Bone marrow (tissue), 2 donors: Measurements from ENCODE around the gene CHRM1.

Source experiments
- DNase-seq, 2 donors: peaks; one replicate each; lab custom pipeline; 2025; lab: John Stamatoyannopoulos, UW

The CHRM1 gene

DNA sequence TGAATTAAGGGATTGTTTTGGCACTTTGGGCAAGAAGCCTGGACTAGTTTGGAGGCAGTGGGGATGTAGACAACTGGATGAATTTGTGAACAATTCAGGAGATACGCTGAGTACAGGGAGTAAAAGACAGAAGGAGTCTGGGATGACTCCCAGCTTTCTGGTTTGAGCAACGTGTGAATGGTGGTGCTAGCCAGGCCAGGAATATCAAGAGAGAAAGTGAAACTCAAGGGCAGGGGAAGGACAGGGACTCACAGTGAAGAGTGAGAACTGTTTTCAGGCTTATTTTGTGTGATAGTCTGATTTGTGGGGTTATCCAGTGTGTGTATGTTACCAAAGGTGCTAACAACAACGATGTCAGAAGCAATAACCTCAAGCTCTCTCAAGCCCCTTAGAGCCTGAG is 15.9 kb downstream of the CHRM1 start:
- no peak for DNase-seq

- no peak for DNase-seq
These were observed 18.2 kb downstream of the CHRM1 start for GRCh38 chr11:62902932-62903331.

DNA sequence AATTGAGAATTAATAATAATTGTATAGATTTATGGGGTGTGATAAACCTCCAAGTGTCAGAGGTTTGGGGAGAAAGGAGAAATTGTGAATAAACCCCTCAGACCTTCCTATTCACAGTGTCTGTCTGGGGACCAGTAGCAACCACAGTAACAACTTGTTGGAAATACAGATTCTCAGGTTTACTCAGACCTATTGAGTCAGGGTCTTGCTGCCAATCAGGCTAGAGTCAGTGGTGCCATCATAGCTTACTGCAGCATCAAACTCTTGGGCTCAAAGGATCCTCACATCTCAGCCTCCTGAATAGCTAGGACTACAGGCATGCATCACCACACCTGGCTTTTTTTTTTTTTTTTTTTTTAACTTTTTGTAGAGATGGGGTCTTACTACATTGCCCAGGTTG is 23.1 kb downstream of the CHRM1 start:
- DNase-seq = no peak

DNA sequence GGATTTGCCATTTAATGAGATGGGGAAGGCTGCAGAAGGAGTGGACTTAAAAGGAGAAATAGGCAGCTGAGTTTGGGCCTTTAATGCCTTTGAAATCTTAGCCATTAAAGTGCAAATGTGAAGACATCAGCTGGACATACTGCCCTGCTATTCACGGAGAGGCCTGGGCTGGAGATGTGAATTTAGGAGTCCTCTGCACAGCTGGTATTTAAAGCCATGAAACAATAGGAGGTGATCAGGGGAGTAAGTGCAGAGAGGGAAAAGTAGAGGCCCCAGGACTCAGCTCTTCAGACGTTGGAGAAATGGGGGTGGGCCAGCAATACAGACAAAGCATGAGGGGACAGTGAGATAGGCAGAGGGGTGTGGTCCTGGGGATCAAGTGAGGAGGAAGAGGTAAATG is 23.9 kb downstream of the CHRM1 start:
- no peak for DNase-seq

DNA sequence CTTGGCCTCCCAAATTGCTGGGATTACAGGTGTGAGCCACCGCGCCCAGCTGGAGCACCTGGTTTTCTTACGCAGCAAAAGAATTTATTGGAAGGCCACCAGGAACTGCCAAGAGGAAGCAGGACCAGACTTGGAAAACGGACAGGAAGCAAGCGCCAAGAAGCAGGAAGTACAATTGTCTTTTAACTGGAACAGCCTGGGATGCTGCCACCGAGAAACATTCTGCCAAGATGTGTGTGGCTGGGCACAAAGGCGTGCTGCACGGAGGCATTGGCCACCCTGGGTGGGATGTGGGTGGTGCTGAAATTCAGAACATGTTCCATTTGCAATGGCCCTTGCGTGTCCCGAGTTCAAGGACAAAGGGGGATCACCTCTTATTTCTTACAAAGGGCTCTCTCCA is 25.1 kb downstream of the CHRM1 start:
- no peak for DNase-seq

- no peak for DNase-seq
These were observed 25.7 kb downstream of the CHRM1 start for GRCh38 chr11:62895501-62895900.

DNA sequence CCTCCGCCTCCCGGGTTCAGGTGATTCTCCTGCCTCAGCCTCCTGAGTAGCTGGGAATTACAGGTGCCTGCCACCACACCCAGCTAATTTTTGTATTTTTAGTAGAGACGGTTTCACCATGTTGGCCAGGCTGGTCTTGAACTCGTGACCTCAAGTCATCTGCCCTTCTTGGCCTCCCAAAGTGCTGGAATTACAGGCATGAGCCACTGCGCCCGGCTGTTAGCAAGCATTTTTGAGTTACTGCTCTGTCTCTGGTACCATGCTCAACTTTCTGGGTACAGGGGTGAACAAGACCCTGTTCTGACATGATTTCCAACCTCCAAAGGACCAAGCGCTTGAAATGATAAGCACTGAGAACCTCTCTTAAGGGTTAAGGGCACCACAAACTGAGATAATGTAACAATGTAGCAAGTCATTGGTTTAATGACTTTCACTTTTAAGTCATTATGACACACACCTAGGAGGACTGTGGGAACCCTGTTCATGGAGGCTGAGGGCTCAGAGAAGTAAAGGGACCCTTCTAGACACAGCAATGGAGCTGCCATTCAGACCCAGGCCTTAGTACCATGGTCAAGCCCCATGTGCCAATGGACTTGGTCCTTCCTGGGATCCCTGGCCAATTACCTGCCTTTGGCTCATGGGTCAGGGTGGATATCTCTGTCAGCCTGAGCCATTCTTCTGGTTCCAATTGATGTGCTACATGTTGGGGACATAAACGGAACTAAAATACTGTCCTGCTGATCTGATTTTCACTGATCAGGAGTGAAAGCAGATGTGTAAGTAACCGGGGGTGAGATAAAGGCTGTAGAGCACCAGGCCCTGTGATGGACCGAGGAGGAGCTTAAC is 28.9 kb downstream of the CHRM1 start:
- no peak for DNase-seq

GRCh38 chr11:62889484-62890437 is 31.4 kb downstream of the CHRM1 start:
- DNase-seq = no peak

DNA sequence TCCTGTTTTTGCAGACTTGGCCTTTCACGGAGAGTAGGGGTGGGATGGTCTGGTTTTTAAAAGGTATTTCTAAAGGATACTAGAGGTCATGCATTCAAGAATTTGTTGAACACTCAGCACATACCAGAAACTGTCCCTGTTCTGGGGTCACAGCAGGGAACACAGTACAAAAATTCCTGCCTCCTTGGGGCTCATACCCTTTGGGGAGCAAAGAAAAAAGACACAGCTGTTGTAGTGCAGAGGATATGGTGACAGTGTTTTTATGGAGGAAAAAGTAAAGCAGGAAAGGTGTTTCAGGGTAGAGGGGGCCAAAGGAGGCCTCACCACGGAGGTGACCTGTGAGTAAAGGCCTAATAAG is 32.1 kb downstream of the CHRM1 start:
- no peak for DNase-seq

- no peak for DNase-seq
These were observed 32.8 kb downstream of the CHRM1 start for GRCh38 chr11:62888406-62888805.

DNA sequence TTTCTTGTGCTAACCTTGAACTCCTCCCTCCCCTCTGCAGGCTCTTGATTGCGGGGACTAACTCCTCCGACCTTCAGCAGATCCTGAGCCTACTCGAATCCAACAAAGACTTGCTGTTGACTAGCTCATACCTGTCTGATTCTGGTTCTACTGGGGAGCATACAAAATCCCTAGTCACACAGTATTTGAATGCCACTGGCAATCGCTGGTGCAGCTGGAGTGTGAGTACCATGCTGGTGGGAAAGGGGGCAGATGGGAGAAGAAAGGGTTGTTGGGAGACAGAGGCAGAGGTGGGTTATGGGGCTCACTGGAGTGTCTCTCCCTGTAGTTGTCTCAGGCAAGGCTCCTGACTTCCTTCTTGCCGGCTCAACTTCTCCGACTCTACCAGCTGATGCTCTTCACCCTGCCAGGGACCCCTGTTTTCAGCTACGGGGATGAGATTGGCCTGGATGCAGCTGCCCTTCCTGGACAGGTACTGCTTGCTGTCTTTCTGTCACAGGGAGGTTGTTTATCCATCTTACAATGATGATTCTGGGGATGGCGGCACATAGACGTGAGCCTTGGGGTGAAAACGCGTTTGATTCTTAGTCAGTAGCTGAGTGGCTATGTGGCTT is 35.9 kb downstream of the CHRM1 start:
- DNase-seq = no peak

DNA sequence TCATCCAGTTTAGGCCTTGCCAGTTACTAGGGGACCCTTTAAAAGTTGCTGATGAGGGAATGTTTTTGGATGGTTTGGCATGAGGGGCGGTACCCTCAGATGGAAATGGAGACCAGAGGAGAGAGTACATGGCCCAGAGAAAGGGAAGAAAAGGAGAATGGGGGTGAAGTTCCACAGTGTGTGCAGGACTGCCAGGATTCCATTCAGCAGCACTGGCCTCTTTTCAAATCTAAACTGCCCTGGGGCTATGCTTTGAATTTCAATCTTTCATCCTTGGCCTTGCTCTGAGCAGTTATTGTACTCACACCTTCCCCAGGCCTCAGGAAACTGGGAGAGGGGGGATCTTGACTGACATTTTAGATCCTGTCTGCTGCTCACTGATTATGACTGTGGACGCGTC is 37.5 kb downstream of the CHRM1 start:
- no peak for DNase-seq

GRCh38 chr11:62882788-62883501 is 38.2 kb downstream of the CHRM1 start:
- no peak for DNase-seq

- no peak for DNase-seq
These were observed 38.8 kb downstream of the CHRM1 start for GRCh38 chr11:62882431-62882749.

DNA sequence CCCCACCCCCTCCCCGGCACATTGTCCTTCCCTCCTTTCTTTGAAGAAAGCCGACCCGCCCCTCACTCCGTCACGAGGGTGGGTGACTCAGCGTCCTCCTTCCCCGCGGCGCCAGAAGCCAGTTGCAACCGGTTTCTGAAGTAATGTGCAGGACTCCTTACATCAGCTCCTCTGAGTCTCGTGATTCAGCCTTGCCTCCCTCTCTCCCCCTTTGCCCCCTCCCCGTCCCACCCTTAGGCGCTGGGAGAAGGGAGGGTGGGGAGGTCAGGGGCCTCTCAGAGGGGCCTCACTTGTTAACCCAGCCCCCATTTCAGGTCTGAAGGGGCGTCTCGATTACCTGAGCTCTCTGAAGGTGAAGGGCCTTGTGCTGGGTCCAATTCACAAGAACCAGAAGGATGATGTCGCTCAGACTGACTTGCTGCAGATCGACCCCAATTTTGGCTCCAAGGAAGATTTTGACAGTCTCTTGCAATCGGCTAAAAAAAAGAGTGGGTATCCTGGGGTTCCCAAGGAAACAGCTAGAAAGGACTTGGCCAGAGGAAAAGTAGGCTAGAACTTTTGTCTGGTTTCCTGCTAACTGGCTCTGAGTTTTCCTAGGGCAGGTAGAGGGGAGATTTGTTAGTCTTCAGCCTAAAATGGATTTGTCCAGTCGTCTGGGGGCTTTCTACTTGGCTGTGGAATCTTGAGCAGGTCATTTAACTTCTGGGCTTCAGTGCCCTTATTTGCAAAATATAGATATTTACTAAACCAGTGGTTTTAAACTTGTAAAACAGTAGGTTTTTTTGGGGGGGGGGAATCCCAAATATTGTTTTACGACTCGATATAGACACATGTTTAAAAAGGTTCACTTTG is 39.4 kb downstream of the CHRM1 start:
- peak; percentile 90 to 100 for DNase-seq

- peak; percentile 87 to 100 for DNase-seq
These were observed 40.2 kb downstream of the CHRM1 start, which contains the start of gene SLC3A2 for GRCh38 chr11:62880803-62881578. TSS of gene SLC3A2 (plus strand) at chr11:62880896. CDS start at chr11:62881024, 128 bp downstream.

DNA sequence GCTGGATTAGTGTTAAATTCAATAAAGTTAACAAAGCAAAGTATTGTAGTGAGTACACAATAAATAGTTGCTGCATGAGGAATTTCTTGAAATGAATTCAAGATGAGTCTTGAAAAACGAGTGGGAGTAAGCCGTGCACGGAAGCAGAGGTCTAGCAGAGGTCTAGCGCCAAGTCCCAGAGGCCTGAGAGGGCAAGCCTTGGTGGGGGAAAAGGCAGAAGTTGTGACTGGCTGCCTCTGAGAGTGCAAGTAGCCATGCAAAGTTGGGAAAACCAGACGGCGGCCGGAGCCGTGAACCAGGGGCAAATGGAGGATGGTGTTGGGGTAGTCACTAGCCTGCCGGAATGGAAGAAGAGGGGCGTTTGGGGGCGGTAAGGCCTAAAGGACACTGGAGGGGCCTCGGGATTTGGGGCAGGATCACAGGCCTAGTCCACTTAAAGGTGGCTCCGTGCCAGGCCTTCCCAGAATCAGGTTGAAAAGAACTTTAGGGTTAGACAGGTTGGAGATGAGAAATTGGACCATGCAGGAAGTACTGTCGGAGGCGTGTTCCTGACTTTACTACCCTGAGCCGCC is 40.8 kb downstream of the CHRM1 start:
- peak in 1 of 2 donors; percentile 50 for DNase-seq

DNA sequence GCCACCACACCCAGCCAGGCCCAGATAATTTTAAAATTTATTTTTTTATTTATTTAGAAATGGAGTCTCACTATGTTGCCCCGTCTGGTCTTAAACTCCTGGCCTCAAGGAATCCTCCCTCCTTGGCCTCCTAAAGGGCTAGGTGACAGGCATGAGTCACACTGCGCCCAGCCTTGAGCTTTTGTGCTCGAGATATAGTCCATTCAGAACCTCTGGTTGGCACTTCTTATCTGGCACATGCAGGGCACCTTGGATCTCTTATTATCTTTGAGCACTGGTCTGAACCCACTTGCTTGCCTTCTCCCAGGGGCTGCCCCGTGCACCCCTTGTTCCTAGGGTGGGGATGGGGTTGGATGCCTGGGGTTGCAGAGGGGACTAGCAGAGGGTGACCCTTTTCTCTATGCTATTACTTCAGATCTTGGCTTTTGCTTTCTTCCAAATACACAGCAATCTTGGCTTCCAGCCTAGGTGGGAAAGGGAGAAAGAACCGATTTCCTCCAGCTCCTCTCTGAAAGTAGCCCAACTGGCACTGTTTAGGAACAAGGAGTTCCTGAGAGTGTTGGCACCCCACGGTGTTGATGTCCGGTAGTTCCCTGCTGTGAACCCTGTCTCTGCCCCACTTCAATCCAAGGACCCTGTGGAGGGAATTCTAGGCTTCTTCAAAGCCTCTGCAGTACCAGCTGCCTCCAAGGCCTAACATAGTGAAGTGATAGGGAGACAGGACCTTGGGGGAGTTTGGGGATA is 41.8 kb downstream of the CHRM1 start:
- no peak for DNase-seq

DNA sequence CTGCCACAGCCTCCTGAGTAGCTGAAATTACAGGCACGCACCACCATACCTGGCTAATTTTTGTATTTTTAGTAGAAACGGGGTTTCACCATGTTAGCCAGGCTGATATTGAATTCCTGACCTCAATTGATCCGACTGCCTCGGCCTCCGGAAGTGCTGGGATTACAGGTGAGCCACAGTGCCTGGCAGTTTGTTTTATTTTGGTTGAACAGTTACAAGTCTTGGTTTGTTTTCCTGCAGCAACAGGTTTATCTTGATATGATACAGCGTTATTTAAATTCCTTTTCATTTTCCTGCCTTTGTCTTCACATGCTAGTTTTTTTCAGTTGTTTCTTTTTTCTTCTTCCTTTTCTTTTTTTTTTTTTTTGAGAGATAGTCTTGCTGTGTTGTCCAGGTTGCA is 44.5 kb downstream of the CHRM1 start:
- no peak for DNase-seq
